SK-N-SH (cell line): ENCODE results near the gene YJEFN3.

Source experiments
- CHD2 ChIP-seq: fragments of 150-350 bp; IDR thresholded peaks from 2 replicates; pipeline ENCODE4 v1.6.1; 2018; ENCODE audit warnings: low read length; ENCODE audit not compliant: partially characterized antibody
- CTCF ChIP-seq: fragments of 200-600 bp; sonication (generic); IDR thresholded peaks from 2 replicates; pipeline ENCODE4 v1.6.1; 2017; ENCODE audit warnings: antibody characterized with exemption, mild to moderate bottlenecking, moderate library complexity
- EP300 ChIP-seq, 2 experiments: IDR thresholded peaks; 2 replicates each; pipeline versions ENCODE4 v1.4.0 to v1.6.1; 2012; ENCODE audit warnings: borderline replicate concordance in 1 of 2, low read depth in 1 of 2, low read length in 1 of 2
- MAX ChIP-seq: IDR thresholded peaks from 2 replicates; pipeline ENCODE4 v1.4.0; 2012; ENCODE audit warnings: low read depth
- MXI1 ChIP-seq: IDR thresholded peaks from 2 replicates; pipeline ENCODE4 v1.6.1; 2012; ENCODE audit warnings: mild to moderate bottlenecking, low read depth, low read length, improper control_type of control experiment
- POLR2AphosphoS5 ChIP-seq: IDR thresholded peaks from 2 replicates; pipeline ENCODE4 v1.6.1; 2012; ENCODE audit warnings: low read depth, low read length
- RCOR1 ChIP-seq: fragments of 150-350 bp; IDR thresholded peaks from 2 replicates; pipeline ENCODE4 v1.6.1; 2017; ENCODE audit warnings: antibody characterized with exemption, low read length
- TEAD4 ChIP-seq: IDR thresholded peaks from 2 replicates; pipeline ENCODE4 v1.4.0; 2012; ENCODE audit warnings: mild to moderate bottlenecking, borderline replicate concordance; ENCODE audit not compliant: insufficient read depth
- ZBTB33 ChIP-seq: IDR thresholded peaks from 2 replicates; pipeline ENCODE4 v1.4.0; 2012; ENCODE audit warnings: low read depth, borderline replicate concordance

GRCh38 chr19:19558055-19558454, 29.3 kb downstream of the YJEFN3 start:
- TF ChIP-seq EP300 (IDR thresholded peaks at IDR 0.05; ENCODE audit: borderline replicate concordance in 1 of 2, low read depth in 1 of 2, low read length in 1 of 2) = no peak
- no peak for TF ChIP-seq MAX
- no peak for TF ChIP-seq TEAD4
- no peak for TF ChIP-seq RCOR1
- no peak for TF ChIP-seq CTCF
- TF ChIP-seq POLR2AphosphoS5 = no peak
- TF ChIP-seq ZBTB33 = no peak
- TF ChIP-seq MXI1 = no peak
- TF ChIP-seq CHD2 = no peak
